ENCODE measurements around the gene KLHL15.

KLHL15 gene

DNA sequence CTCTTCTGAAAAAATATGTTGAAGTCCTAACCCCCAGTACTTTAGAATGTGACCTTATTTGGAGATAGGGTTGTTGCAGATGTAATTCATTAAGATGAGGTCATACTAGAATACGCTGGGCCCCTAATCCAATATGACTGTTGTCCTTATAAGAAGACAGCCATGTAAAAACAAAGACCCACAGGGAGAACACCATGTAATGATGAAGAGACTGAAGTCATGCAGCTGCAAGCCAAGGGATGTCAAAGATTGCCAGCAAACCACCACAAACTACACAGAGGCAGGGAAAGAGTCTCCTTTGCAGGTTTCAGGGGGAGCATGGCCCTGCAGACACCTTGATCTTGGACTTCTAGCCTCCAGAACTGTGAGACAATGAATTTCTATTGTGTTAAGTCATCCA, 81.8 kb downstream of the KLHL15 start:
- no peak for DNase-seq

GRCh38 chrX:23944234-23944633, 82.8 kb downstream of the KLHL15 start:
- no peak for DNase-seq

GRCh38 chrX:23939203-23939602, 87.8 kb downstream of the KLHL15 start:
- DNase-seq = no peak

GRCh38 chrX:23938690-23939089, 88.3 kb downstream of the KLHL15 start:
- DNase-seq = no peak

DNA sequence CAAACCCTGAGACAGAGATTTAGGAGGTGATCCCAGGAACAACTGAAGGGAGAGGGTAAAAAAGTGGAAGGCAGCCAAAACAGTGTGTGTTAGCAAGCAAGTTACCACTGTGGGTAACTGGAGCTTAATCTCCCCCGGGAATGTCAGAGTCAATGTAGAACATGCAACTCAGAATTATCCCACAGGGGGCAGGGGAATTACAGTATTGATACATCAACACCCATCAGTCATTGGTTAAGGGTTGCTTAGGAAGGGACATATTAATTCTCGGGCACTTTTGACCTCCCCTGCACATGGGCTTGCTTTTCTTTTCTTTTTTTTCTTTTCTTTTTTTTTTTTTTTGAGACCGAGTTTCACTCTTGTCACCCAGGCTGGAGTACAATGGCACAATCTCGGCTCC, 89.9 kb downstream of the KLHL15 start:
- no peak for DNase-seq

GRCh38 chrX:23936180-23936579, 90.8 kb downstream of the KLHL15 start:
- no peak for DNase-seq

DNA sequence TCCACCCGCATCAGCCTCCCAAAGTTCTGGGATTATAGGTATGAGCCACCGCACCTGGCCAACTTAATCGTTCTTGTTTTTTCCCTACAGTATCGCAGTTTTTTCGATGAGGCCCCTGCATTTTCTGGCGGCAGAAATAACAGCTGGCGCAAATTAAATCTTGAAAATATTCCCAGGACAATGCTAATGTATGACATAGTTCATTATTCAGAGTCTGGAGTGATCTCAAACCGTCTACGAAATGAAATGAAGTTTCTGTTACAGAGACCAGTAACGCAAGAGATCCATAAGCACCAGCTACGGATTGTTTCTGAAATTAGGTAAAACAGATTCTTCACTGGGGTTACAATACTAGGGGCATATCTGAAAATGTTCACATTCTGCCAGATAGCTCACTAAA, 91.9 kb downstream of the KLHL15 start:
- DNase-seq = no peak

Measured in effector CD8-positive, alpha-beta T cell (primary cell).